Measurements from ENCODE around the gene TBX21.

The TBX21 gene

DNA sequence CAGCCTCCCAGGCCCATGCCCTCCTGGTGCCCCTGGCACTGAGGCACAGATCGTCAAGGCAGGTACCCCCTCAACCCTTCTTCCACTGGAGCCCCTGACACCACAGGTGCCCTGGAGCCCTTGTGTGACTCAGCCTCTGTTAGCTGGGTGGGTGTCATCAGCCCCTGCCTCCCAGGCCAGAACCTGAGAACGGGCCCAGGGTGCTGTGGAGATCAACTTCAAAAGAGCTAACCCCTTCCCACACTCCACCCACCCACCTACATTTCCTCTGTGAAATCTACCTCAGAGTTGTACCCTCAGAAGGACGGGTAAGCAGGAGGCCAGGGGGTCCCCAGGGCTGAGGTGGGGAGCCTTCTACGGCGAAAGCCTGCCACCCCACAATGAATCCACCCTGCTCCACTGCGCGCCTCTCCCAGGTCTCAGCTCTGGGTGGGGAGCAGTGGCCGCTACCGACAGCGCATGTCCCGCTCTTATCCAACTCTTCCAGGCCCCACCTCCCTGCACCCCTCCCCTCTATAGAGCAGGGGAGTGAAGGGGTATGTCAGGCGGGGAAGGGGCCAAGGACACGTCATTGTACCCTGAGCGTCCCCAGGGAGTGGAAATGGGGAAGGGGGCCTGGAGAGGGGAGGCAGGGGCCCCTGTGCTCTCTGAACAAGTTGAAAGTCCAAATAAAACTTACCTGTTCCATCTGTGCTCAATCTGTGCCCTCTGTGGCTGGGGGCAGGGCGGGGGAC, 21.5 kb upstream of the TBX21 start:
- TF ChIP-seq NFIC (IDR thresholded peaks at IDR 0.05) (no peak), ZBTB7A (IDR thresholded peaks at IDR 0.05; ENCODE audit: low read depth) (no peak), EP300 (IDR thresholded peaks at IDR 0.05; ENCODE audit: borderline replicate concordance) (no peak), EGR1 (IDR thresholded peaks at IDR 0.05) (no peak), CEBPB (IDR thresholded peaks at IDR 0.05) (no peak), TAF1 (IDR thresholded peaks at IDR 0.05; ENCODE audit: low read depth) (no peak)
- TF ChIP-seq, protein P1, sequence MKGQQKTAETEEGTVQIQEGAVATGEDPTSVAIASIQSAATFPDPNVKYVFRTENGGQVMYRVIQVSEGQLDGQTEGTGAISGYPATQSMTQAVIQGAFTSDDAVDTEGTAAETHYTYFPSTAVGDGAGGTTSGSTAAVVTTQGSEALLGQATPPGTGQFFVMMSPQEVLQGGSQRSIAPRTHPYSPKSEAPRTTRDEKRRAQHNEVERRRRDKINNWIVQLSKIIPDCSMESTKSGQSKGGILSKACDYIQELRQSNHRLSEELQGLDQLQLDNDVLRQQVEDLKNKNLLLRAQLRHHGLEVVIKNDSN (IDR thresholded peaks at IDR 0.05), result no peak

DNA sequence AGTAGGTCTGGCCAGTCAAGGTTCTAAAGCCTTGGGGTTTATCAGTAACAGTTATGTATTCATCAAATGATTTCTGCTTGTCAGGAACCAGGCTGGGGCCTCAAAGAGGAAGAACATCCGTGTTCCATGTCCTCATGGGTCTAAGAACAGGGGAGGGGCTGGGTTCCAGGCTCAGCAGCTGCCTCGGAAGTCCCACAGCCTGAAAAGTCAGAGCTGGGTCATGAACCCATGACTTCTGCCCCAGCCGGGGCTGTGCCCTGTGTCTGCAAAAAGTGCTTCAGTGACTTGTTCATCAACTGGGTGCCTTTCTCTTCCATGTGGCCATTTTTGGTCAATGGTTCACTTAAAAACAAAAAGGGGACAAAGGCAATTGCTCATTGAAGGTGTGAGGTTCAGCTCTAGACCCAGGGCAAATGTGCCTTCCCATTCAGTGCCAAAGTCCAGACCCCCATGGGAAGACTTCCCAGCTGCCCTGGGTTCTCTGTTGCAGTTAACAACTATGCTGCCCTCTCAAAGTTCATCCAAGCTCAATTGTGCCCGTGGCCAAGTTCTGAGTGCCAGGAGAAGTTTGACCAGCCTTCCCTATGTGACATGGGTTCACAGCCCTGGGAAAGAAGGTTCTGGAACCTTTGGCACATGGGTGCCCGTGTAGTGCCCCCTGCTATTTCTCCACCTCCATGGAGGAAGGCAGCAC, 20.6 kb upstream of the TBX21 start:
- TF ChIP-seq, protein P2, sequence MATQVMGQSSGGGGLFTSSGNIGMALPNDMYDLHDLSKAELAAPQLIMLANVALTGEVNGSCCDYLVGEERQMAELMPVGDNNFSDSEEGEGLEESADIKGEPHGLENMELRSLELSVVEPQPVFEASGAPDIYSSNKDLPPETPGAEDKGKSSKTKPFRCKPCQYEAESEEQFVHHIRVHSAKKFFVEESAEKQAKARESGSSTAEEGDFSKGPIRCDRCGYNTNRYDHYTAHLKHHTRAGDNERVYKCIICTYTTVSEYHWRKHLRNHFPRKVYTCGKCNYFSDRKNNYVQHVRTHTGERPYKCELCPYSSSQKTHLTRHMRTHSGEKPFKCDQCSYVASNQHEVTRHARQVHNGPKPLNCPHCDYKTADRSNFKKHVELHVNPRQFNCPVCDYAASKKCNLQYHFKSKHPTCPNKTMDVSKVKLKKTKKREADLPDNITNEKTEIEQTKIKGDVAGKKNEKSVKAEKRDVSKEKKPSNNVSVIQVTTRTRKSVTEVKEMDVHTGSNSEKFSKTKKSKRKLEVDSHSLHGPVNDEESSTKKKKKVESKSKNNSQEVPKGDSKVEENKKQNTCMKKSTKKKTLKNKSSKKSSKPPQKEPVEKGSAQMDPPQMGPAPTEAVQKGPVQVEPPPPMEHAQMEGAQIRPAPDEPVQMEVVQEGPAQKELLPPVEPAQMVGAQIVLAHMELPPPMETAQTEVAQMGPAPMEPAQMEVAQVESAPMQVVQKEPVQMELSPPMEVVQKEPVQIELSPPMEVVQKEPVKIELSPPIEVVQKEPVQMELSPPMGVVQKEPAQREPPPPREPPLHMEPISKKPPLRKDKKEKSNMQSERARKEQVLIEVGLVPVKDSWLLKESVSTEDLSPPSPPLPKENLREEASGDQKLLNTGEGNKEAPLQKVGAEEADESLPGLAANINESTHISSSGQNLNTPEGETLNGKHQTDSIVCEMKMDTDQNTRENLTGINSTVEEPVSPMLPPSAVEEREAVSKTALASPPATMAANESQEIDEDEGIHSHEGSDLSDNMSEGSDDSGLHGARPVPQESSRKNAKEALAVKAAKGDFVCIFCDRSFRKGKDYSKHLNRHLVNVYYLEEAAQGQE (IDR thresholded peaks at IDR 0.05; ENCODE audit: low read depth), result no peak
- TF ChIP-seq YY1 (IDR thresholded peaks at IDR 0.05; ENCODE audit: low read depth) (no peak), TCF12 (IDR thresholded peaks at IDR 0.05; ENCODE audit: low read depth) (no peak), RAD21 (IDR thresholded peaks at IDR 0.05; ENCODE audit: low read depth) (no peak), FOXM1 (IDR thresholded peaks at IDR 0.05; ENCODE audit: borderline replicate concordance, low read depth) (no peak), CEBPB (IDR thresholded peaks at IDR 0.05) (no peak), NFIC (IDR thresholded peaks at IDR 0.05) (no peak), TAF1 (IDR thresholded peaks at IDR 0.05; ENCODE audit: low read depth) (no peak), EGR1 (IDR thresholded peaks at IDR 0.05) (no peak), TEAD4 (IDR thresholded peaks at IDR 0.05) (no peak), EP300 (IDR thresholded peaks at IDR 0.05; ENCODE audit: borderline replicate concordance) (no peak)
- TF ChIP-seq, protein P1 (IDR thresholded peaks at IDR 0.05), result no peak
- TF ChIP-seq, protein P3, sequence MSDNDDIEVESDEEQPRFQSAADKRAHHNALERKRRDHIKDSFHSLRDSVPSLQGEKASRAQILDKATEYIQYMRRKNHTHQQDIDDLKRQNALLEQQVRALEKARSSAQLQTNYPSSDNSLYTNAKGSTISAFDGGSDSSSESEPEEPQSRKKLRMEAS (IDR thresholded peaks at IDR 0.05), result no peak

DNA sequence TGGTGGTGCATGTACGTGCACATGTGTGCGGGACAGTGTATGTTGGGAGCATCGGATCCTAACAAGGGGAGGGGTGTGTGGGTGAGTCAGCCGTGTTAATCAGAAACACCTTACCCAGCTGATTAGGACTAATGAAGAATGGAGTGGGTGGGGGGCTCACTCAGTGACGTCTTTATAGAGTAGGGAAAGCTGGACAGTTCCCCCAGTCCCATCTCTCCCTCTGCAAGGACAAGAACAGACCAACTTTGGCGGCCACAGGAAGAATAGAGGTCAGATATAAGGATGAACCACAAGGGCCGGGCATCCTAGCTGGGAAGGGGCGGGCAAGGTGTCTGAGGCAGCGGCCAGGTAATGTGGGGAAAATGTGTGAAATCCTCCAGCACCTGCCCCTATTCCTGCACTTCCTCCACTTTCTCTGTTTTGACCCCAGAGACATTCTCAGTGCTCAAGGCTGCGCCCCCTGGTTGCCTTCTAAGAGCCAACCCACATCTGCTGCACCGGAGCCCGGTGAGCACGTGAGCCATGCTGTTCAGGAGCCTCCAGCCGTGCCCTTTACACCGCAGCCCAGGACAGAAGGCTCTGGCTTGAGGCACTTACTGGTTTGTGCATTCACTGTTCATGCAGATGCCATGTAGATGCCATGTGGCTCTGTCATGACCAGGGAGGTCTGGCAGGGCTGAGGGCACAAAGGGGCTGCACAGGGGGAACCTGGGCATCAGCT, 18.9 kb upstream of the TBX21 start:
- TF ChIP-seq, protein P1 (IDR thresholded peaks at IDR 0.05), result no peak
- no peak for TF ChIP-seq TCF12 (IDR thresholded peaks at IDR 0.05; ENCODE audit: low read depth)
- no peak for TF ChIP-seq CEBPB (IDR thresholded peaks at IDR 0.05)
- TF ChIP-seq, protein P3 (IDR thresholded peaks at IDR 0.05), result no peak
- TF ChIP-seq RAD21 (IDR thresholded peaks at IDR 0.05; ENCODE audit: low read depth), result no peak
- no peak for TF ChIP-seq ZBTB7A (IDR thresholded peaks at IDR 0.05; ENCODE audit: low read depth)
- no peak for TF ChIP-seq CREB1 (IDR thresholded peaks at IDR 0.05; ENCODE audit: low read depth)

DNA sequence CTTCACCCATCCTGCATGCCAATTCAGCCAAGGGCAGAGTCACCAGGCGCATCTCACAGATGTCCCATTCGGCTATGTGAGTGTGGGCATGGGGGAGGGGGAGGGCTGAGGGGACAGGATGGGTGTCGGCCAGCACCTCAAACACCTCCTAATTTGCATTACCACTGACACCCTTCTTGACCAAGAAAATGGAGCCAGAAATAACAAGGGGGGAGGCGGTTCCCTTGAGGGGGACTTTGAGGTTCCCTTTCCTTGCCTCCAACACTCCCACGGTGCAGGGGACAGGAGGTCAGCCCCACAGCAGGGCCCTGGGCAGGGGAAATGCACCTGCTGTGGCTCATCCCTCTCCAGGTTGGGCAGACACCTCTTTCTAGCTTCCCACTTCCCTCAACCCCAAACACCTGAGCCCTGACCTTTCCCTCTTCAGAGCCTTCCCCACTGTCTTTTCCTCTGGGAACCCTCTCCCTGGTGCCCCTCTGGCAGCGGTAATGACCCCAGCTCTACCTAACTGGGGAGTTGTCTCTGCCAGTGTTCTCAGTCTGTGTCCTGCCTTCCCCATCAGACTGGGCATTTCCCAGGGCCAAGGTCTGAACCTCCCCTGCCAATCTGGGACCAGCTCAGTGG, 18.2 kb upstream of the TBX21 start:
- TF ChIP-seq CREB1 (IDR thresholded peaks at IDR 0.05; ENCODE audit: low read depth) (no peak), TCF12 (IDR thresholded peaks at IDR 0.05; ENCODE audit: low read depth) (no peak), FOXM1 (IDR thresholded peaks at IDR 0.05; ENCODE audit: borderline replicate concordance, low read depth) (no peak), RAD21 (IDR thresholded peaks at IDR 0.05; ENCODE audit: low read depth) (no peak), ZBTB7A (IDR thresholded peaks at IDR 0.05; ENCODE audit: low read depth) (no peak), EGR1 (IDR thresholded peaks at IDR 0.05) (no peak)
- TF ChIP-seq, protein P3 (IDR thresholded peaks at IDR 0.05), result no peak
- TF ChIP-seq, protein P1 (IDR thresholded peaks at IDR 0.05), result no peak

DNA sequence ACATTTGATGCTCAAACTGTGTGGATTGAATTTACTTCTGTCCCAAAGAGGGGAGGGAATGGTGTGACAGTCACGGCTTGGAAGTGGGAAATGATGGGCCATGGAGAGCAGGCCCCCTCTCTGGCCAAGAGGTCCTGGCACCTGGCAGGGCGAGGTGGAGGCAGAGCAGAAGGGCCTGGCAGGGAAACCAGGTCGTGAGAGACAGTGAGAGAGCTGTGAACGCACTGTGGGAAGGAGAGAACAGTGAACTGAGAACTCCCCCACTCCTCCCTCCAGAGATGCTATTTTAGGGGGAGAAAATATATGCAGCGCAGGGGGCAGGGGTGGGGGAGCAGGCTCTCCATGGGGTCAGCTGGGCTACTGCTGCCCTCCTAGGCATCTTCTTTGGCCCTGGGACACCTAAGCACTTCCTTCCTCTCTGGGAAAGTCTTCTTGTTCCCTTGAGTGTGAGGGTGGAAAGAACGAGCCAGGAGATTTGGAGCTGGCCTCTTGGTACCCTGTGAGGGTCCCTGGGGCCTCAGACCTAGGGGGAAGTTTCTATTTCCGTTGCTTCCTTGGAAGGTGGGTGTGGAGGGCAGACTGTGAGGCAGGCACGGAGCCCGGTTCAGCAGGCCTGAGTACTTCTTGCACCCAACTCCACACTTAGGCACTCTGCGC, 17.2 kb upstream of the TBX21 start:
- TF ChIP-seq ZBTB7A (IDR thresholded peaks at IDR 0.05; ENCODE audit: low read depth) (no peak), TCF12 (IDR thresholded peaks at IDR 0.05; ENCODE audit: low read depth) (no peak), CREB1 (IDR thresholded peaks at IDR 0.05; ENCODE audit: low read depth) (no peak), RAD21 (IDR thresholded peaks at IDR 0.05; ENCODE audit: low read depth) (no peak), CEBPB (IDR thresholded peaks at IDR 0.05) (no peak)
- TF ChIP-seq, protein P3 (IDR thresholded peaks at IDR 0.05), result no peak
- TF ChIP-seq, protein P2 (IDR thresholded peaks at IDR 0.05; ENCODE audit: low read depth), result no peak
